H1 (cell line): Measurements from ENCODE around the gene ALG11. TPM values are rescaled to one million over a fixed set of nuclear protein-coding genes. Genes with fewer than 3 reads are reported as not detected.

Experiments used
- CTCF ChIA-PET: fragments of 300-600 bp; sonication (Branson Sonifier 250); formaldehyde crosslinking; loops from one replicate; lab custom pipeline; 2021; ENCODE audit not compliant: partially characterized antibody; lab: Charles Lee
- POLR2A ChIA-PET: fragments of 300-600 bp; sonication (Branson Sonifier 250); formaldehyde crosslinking; loops from one replicate; lab custom pipeline; 2021; ENCODE audit warnings: inconsistent platforms; ENCODE audit not compliant: partially characterized antibody; lab: Charles Lee
- DNase-seq, 2 experiments: peaks; one replicate each; pipeline versions ENCODE4 v3.0.0 to v3.0.0-alpha.2; 2010 to 2022; ENCODE audit warnings: low spot score in 2 of 2, low read depth in 1 of 2, mixed read lengths in 1 of 2
- FAIRE-seq: peaks from 2 replicates; lab custom pipeline; 2011; peaks lifted over from hg19 to GRCh38; lab: Jason Lieb, UNC
- H2AFZ ChIP-seq: 2 replicates; pipeline ENCODE4 v1.8.1; 2012; ENCODE audit warnings: low read length, inconsistent platforms
- H2AK5ac ChIP-seq: 2 replicates; pipeline ENCODE4 v1.6.1; 2013; ENCODE audit warnings: low read depth, low read length
- H2BK120ac ChIP-seq: replicated peaks from 2 replicates; pipeline ENCODE3; 2013; ENCODE audit warnings: low read depth, low read length, inconsistent platforms
- H2BK12ac ChIP-seq: 2 replicates; pipeline ENCODE4 v1.6.1; 2013; ENCODE audit warnings: low read depth, low read length
- H2BK15ac ChIP-seq: 2 replicates; pipeline ENCODE4 v1.6.1; 2013; ENCODE audit warnings: low read length
- H2BK20ac ChIP-seq: 2 replicates; pipeline ENCODE4 v1.6.1; 2013; ENCODE audit warnings: low read length
- H2BK5ac ChIP-seq: 2 replicates; pipeline ENCODE4 v1.6.1; 2013; ENCODE audit warnings: low read depth, low read length
- H3K14ac ChIP-seq: 2 replicates; pipeline ENCODE4 v1.6.1; 2013; ENCODE audit warnings: inconsistent platforms; ENCODE audit not compliant: insufficient read length
- H3K18ac ChIP-seq: 2 replicates; pipeline ENCODE4 v1.6.1; 2013; ENCODE audit warnings: low read length; ENCODE audit errors: extremely low read depth
- H3K23ac ChIP-seq: 2 replicates; pipeline ENCODE4 v1.6.1; 2013; ENCODE audit warnings: inconsistent platforms; ENCODE audit not compliant: insufficient read length
- H3K23me2 ChIP-seq: 2 replicates; pipeline ENCODE4 v1.6.1; 2013; ENCODE audit warnings: low read depth, low read length
- H3K27ac ChIP-seq: 2 replicates; pipeline ENCODE4 v1.6.1; 2011; ENCODE audit warnings: low read depth, low read length, inconsistent platforms
- H3K27me3 ChIP-seq, 4 experiments: replicated peaks in 1 of 4; 1 replicate in 1 of 4; 2 replicates in 3 of 4; pipeline versions ENCODE4 v1.6.1 to v1.8.1; 2011 to 2013; ENCODE audit warnings: low read length in 3 of 4, mild to moderate bottlenecking in 3 of 4, inconsistent platforms in 2 of 4, mixed read lengths in 2 of 4, moderate library complexity in 1 of 4; ENCODE audit not compliant: control insufficient read depth in 3 of 4, insufficient read depth in 3 of 4; ENCODE audit errors: extremely low read depth in 1 of 4
- H3K36me3 ChIP-seq, 4 experiments: 2 replicates each; pipeline versions ENCODE4 v1.6.1 to v1.8.1; 2011 to 2013; ENCODE audit warnings: mild to moderate bottlenecking in 4 of 4, low read length in 3 of 4, moderate library complexity in 2 of 4, control low read depth in 1 of 4, inconsistent platforms in 1 of 4; ENCODE audit not compliant: insufficient read depth in 4 of 4, control insufficient read depth in 2 of 4
- H3K4ac ChIP-seq: replicated peaks from 2 replicates; pipeline ENCODE3; 2013; ENCODE audit warnings: low read length, low read depth, mixed read lengths, inconsistent platforms; ENCODE audit not compliant: insufficient read length
- H3K4me1 ChIP-seq, 4 experiments: replicated peaks in 1 of 4; 1 replicate in 1 of 4; 2 replicates in 3 of 4; pipeline versions ENCODE4 v1.6.1 to v1.8.1; 2011 to 2013; ENCODE audit warnings: low read length in 3 of 4, inconsistent platforms in 2 of 4, mixed read lengths in 1 of 4; ENCODE audit not compliant: insufficient read depth in 4 of 4, control insufficient read depth in 3 of 4
- H3K4me2 ChIP-seq, 2 experiments: 2 replicates each; pipeline versions ENCODE4 v1.6.1 to v1.8.1; 2011 to 2013; ENCODE audit warnings: low read depth in 2 of 2, low read length in 2 of 2, control low read depth in 1 of 2, inconsistent platforms in 1 of 2, mild to moderate bottlenecking in 1 of 2; ENCODE audit not compliant: insufficient read depth in 1 of 2
- H3K4me3 ChIP-seq, 4 experiments: fragments of 200-600, 300-600 bp in 1 of 4; sonication (generic), shearing (Covaris generic), sonication (Bioruptor Twin) in 1 of 4; 2 replicates each; pipeline versions ENCODE4 v1.5.1 to v1.8.1; 2011 to 2016; ENCODE audit warnings: low read length in 4 of 4, low read depth in 3 of 4, control low read depth in 2 of 4, inconsistent platforms in 2 of 4, mild to moderate bottlenecking in 2 of 4, mixed read lengths in 1 of 4, moderate library complexity in 1 of 4; ENCODE audit not compliant: insufficient read depth in 2 of 4; ENCODE audit errors: extremely low read depth in 1 of 4
- H3K56ac ChIP-seq: replicated peaks from 2 replicates; pipeline ENCODE3; 2013; ENCODE audit warnings: low read depth, mild to moderate bottlenecking, mixed read lengths, low read length, inconsistent platforms; ENCODE audit not compliant: insufficient read length
- H3K79me1 ChIP-seq: 2 replicates; pipeline ENCODE4 v1.6.1; 2013; ENCODE audit warnings: low read depth, low read length, control low read depth
- H3K79me2 ChIP-seq, 2 experiments: 2 replicates each; pipeline versions ENCODE4 v1.6.1 to v1.8.1; 2012 to 2013; ENCODE audit warnings: low read length in 2 of 2, mild to moderate bottlenecking in 2 of 2, inconsistent platforms in 1 of 2; ENCODE audit not compliant: insufficient read depth in 2 of 2, control insufficient read depth in 1 of 2
- H3K9ac ChIP-seq, 4 experiments: replicated peaks in 1 of 4; 1 replicate in 1 of 4; 2 replicates in 3 of 4; pipeline versions ENCODE4 v1.6.1 to v1.8.1; 2011 to 2013; ENCODE audit warnings: low read depth in 3 of 4, low read length in 3 of 4, control low read depth in 2 of 4, mild to moderate bottlenecking in 2 of 4, moderate library complexity in 2 of 4, inconsistent platforms in 1 of 4; ENCODE audit errors: extremely low read depth in 1 of 4
- H3K9me3 ChIP-seq, 2 experiments: 2 replicates each; pipeline versions ENCODE4 v1.6.1 to v1.8.1; 2012 to 2013; ENCODE audit warnings: mild to moderate bottlenecking in 2 of 2, moderate library complexity in 2 of 2, control low read depth in 1 of 2, inconsistent platforms in 1 of 2, low read depth in 1 of 2, low read length in 1 of 2, mixed read lengths in 1 of 2; ENCODE audit not compliant: insufficient read depth in 2 of 2
- H4K20me1 ChIP-seq, 2 experiments: replicated peaks in 1 of 2; 2 replicates each; pipeline versions ENCODE3 to v1.8.1; 2011 to 2013; ENCODE audit warnings: inconsistent platforms in 2 of 2, low read length in 2 of 2, mild to moderate bottlenecking in 1 of 2; ENCODE audit not compliant: insufficient read depth in 2 of 2, control insufficient read depth in 1 of 2
- H4K5ac ChIP-seq: 2 replicates; pipeline ENCODE4 v1.6.1; 2013; ENCODE audit warnings: low read length, low read depth, mixed read lengths, inconsistent platforms; ENCODE audit not compliant: insufficient read length
- H4K8ac ChIP-seq: 2 replicates; pipeline ENCODE4 v1.8.0; 2013; ENCODE audit warnings: mild to moderate bottlenecking, moderate library complexity, low read length, inconsistent platforms; ENCODE audit not compliant: insufficient read depth; ENCODE audit errors: extremely low read depth
- H4K91ac ChIP-seq: replicated peaks from 2 replicates; pipeline ENCODE3; 2013; ENCODE audit warnings: low read length, mixed read lengths, inconsistent platforms; ENCODE audit not compliant: insufficient read length
- BCL11A ChIP-seq, 2 experiments: IDR thresholded peaks; one replicate each; pipeline ENCODE4 v1.6.1; 2011; ENCODE audit warnings: low read depth in 2 of 2, low read length in 2 of 2, mild to moderate bottlenecking in 2 of 2
- CREB1 ChIP-seq: IDR thresholded peaks from 2 replicates; pipeline ENCODE4 v1.6.1; 2012; ENCODE audit warnings: inconsistent platforms
- JUND ChIP-seq: IDR thresholded peaks from 2 replicates; pipeline ENCODE4 v1.6.1; 2011; ENCODE audit warnings: mild to moderate bottlenecking, improper control_type of control experiment, low read length
- KDM5A ChIP-seq: fragments of 200-600 bp; IDR thresholded peaks from 2 replicates; pipeline ENCODE4 v1.7.1; 2012; ENCODE audit warnings: mild to moderate bottlenecking, low read length, inconsistent platforms, mixed read lengths
- RBBP5 ChIP-seq: IDR thresholded peaks from 2 replicates; pipeline ENCODE4 v1.7.1; 2012; ENCODE audit warnings: low read depth, mild to moderate bottlenecking, inconsistent platforms, low read length, moderate library complexity, borderline replicate concordance
- SIX5 ChIP-seq: IDR thresholded peaks from 2 replicates; pipeline ENCODE4 v1.6.1; 2011; ENCODE audit warnings: mild to moderate bottlenecking, low read depth, low read length
- SP4 ChIP-seq: IDR thresholded peaks from 2 replicates; pipeline ENCODE4 v1.6.1; 2012; ENCODE audit warnings: low read length, inconsistent platforms
- SUZ12 ChIP-seq: fragments of 200-600 bp; sonication (generic); IDR thresholded peaks from 2 replicates; pipeline ENCODE4 v1.6.1; 2012; ENCODE audit warnings: mild to moderate bottlenecking, inconsistent platforms, low read length, moderate library complexity, mixed read lengths
- ZNF274 ChIP-seq: IDR thresholded peaks from 2 replicates; pipeline ENCODE4 v1.7.0; 2012; ENCODE audit warnings: low read length, borderline replicate concordance; ENCODE audit errors: extremely low read depth
- WGBS, 2 experiments: shearing (Covaris generic) in 1 of 2; methylation state at CpG; one replicate each; pipeline versions ENCODE4 v1.1.6 to v1.1.7; 2013 to 2015; ENCODE audit warnings: low lambda C conversion rate in 2 of 2, mixed read lengths in 2 of 2, inconsistent platforms in 1 of 2, low coverage in 1 of 2, missing lambda C conversion rate in 1 of 2; ENCODE audit not compliant: insufficient replicate concordance in 2 of 2, insufficient coverage in 1 of 2, insufficient read length in 1 of 2; ENCODE audit errors: extremely low coverage in 1 of 2, missing lambda C conversion rate in 1 of 2; 5-methylcytosine and 5-hydroxymethylcytosine counted together
- polyA plus RNA-seq, 7 experiments: library from polyadenylated mRNA; depleted of rRNA in 3 of 7; stranded (reverse) in 5 of 7; unstranded in 2 of 7; fragments of >200 nt in 5 of 7; fragments of 200-250 nt in 2 of 7; gene quantifications; 1 replicate in 5 of 7; 2 replicates in 1 of 7; 4 replicates in 1 of 7; pipeline versions ENCODE4 v1.2.1 to v1.2.3, GENCODE V29; 2011 to 2013; ENCODE audit warnings: missing spikeins in 2 of 7, mixed read lengths in 2 of 7
- total RNA-seq: library from RNA; stranded (reverse); fragmentation: NEBNext Ultra II Directional; extraction: Animal tissue kit (Norgen Biotek cat#: 25700); gene quantifications from 2 replicates; pipeline ENCODE4 v1.2.1, GENCODE V29; 2021
- TF ChIP-seq, protein P1 (sequence below): IDR thresholded peaks from 2 replicates; pipeline ENCODE4 v1.6.1; 2012; ENCODE audit warnings: inconsistent platforms

ALG11 gene
- total and polyA plus RNA-seq, 2 of the 8 experiments (the other 6 are each of a cell fraction or from before 2014, with no cell fraction given), result 5.2 to 39.9 TPM

DNA sequence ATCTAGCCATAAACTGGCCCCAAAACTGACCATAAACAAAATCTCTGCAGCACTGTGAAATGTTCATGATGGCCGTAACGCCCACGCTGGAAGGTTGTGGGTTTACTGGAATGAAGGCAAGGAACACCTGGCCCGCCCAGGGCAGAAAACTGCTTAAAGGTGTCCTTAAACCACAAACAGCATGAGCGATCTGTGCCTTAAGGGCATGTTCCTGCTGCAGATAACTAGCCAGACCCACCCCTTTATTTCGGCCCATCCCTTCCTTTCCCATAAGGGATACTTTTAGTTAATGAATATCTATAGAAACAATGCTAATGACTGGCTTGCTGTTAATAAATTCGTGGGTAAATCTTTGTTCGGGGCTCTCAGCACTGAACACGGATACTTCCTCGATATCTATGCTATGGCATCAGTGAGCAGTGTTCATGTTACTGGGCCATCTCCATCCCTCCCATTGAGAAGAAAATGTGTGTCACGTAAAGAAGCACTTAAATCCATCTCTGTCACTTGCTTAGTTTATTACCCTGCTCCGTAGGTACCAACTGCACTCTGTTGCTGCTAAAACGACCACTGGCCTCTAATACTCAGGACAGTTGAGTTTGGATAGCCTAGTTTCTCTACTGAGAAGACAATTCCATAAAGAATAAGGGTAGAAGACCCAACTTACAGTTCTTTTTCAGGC is 6.2 kb upstream of the ALG11 start:
- Histone ChIP-seq H3K9ac (no peak overlapping the region), H4K8ac (no peak overlapping the region), H2AK5ac (no peak overlapping the region), H4K91ac (no peak overlapping the region), H3K14ac (no peak overlapping the region), H2AFZ (no peak overlapping the region), H3K27me3 (peaks cover 2 to 19% (median 12%) of the 10 kb centered on the region in 4 experiments), H2BK20ac (no peak overlapping the region), H4K20me1 (peaks cover 0 to 9% of the 10 kb centered on the region in 2 experiments), H3K27ac (no peak overlapping the region), H3K4me2 (no peak overlapping the region), H3K4me1 (peaks cover 0 to 4% (median under 1%) of the 10 kb centered on the region in 4 experiments; a peak in 3 of 7 replicates), H3K4ac (no peak overlapping the region), H3K4me3 (no peak overlapping the region), H3K23me2 (peaks cover under 1% of the 10 kb centered on the region; the same call in 1 of the 2 replicates), H3K18ac (no peak overlapping the region), H2BK5ac (no peak overlapping the region), H3K79me2 (0 out of 4 replicates have a peak, but pooled peaks cover 0 to 2% of the 10 kb centered on the region in 2 experiments), H2BK120ac (no peak overlapping the region), H2BK12ac (no peak overlapping the region), H2BK15ac (no peak overlapping the region), H3K23ac (no peak overlapping the region), H3K56ac (no peak overlapping the region), H4K5ac (no peak overlapping the region), H3K9me3 (no peaks in the 10 kb centered on the region), H3K36me3 (no peaks in the 10 kb centered on the region), H3K79me1 (peaks cover 4% of the 10 kb centered on the region)
- CTCF ChIA-PET, result interaction anchor here (0.9 to 1.5 kb wide), 2 partner anchors 61 to 71 kb away, joined by 3 read pairs; no protein-coding TSS in a partner anchor
- TF ChIP-seq SP4, result no peak
- TF ChIP-seq, protein P1, sequence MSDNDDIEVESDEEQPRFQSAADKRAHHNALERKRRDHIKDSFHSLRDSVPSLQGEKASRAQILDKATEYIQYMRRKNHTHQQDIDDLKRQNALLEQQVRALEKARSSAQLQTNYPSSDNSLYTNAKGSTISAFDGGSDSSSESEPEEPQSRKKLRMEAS, result no peak
- TF ChIP-seq JUND, result no peak
- no peak for TF ChIP-seq SIX5
- no peak for TF ChIP-seq ZNF274
- no peak for TF ChIP-seq RBBP5
- no peak for TF ChIP-seq BCL11A (IDR thresholded peaks at IDR 0.05; ENCODE audit: low read depth in 2 of 2, low read length in 2 of 2)
- TF ChIP-seq SUZ12, result no peak
- TF ChIP-seq KDM5A, result no peak
- no peak for TF ChIP-seq CREB1
- WGBS, 2 experiments, result 84% methylated on average over 13 of the region's 13 CpGs; no CpG with 5 or more reads in 1 of the 2 experiments
- FAIRE-seq (no peak), DNase-seq (no peak)
- POLR2A ChIA-PET, result no interaction called here
